Effector CD8-positive, alpha-beta T cell (primary cell): ENCODE measurements around the gene FRY.
"Not testable (repeated sequence)": the region's sequence is repeated elsewhere in the genome, so short reads cannot be mapped to it uniquely, and the experiment has no call there.

Experiments
- DNase-seq: peaks from one replicate; lab custom pipeline; 2025; lab: John Stamatoyannopoulos, UW

The FRY gene

GRCh38 chr13:32041429-32041828 lies 9.9 kb downstream of the FRY start:
- DNase-seq: no peak

- no peak for DNase-seq
Observed at GRCh38 chr13:32042551-32042950, 11.0 kb downstream of the FRY start.

GRCh38 chr13:32044446-32044845 lies 12.9 kb downstream of the FRY start:
- no peak for DNase-seq

- no peak for DNase-seq
Observed at GRCh38 chr13:32045537-32045936, 14.0 kb downstream of the FRY start.

GRCh38 chr13:32045982-32046785 lies 14.6 kb downstream of the FRY start:
- DNase-seq: no peak

- DNase-seq: no peak
Observed at GRCh38 chr13:32047088-32047487, 15.5 kb downstream of the FRY start.

GRCh38 chr13:32047793-32048192 lies 16.2 kb downstream of the FRY start:
- DNase-seq: no peak

- DNase-seq: no peak
Observed at GRCh38 chr13:32048816-32049215, 17.2 kb downstream of the FRY start.

- DNase-seq: no peak
Observed at GRCh38 chr13:32051156-32051555, 19.6 kb downstream of the FRY start.

GRCh38 chr13:32056316-32056715 lies 24.7 kb downstream of the FRY start:
- DNase-seq: no peak

- not testable (repeated sequence) for DNase-seq
Observed at GRCh38 chr13:32057325-32057724, 25.8 kb downstream of the FRY start.

GRCh38 chr13:32059511-32059984 lies 28.0 kb downstream of the FRY start:
- no peak for DNase-seq

GRCh38 chr13:32060401-32060878 lies 28.9 kb downstream of the FRY start:
- no peak for DNase-seq

GRCh38 chr13:32063619-32064233 lies 32.2 kb downstream of the FRY start:
- DNase-seq: no peak

- no peak for DNase-seq
Observed at GRCh38 chr13:32067149-32067961, 35.8 kb downstream of the FRY start.

GRCh38 chr13:32068255-32068654 lies 36.7 kb downstream of the FRY start:
- DNase-seq: no peak

GRCh38 chr13:32073180-32073864 lies 41.7 kb downstream of the FRY start:
- no peak for DNase-seq

GRCh38 chr13:32075170-32075851 lies 43.7 kb downstream of the FRY start:
- DNase-seq: no peak

- no peak for DNase-seq
Observed at GRCh38 chr13:32079587-32079986, 48.0 kb downstream of the FRY start.

- no peak for DNase-seq
Observed at GRCh38 chr13:32080328-32080744, 48.8 kb downstream of the FRY start.

- no peak for DNase-seq
Observed at GRCh38 chr13:32081591-32081990, 50.0 kb downstream of the FRY start.
